Renal pelvis (tissue), 4 donors: Measurements from ENCODE around the gene COL11A2. TPM values are rescaled to one million over a fixed set of nuclear protein-coding genes. Genes with fewer than 3 reads are reported as not detected.

Experiments
- DNase-seq: peaks from one replicate; pipeline ENCODE4 v3.0.0-alpha.2; 2013
- polyA plus RNA-seq, 3 donors: library from polyadenylated mRNA; unstranded; fragments of 120-200 nt; gene quantifications; one replicate each; pipeline ENCODE4 v1.2.1, GENCODE V29; 2013; ENCODE audit not compliant: insufficient read length in 3 of 3

COL11A2 gene
- polyA plus RNA-seq, 3 donors, result 4.8 to 7.7 (median 5.8) TPM

- DNase-seq, result no peak
Observed at GRCh38 chr6:33172688-33173534, 19.4 kb downstream of the COL11A2 start.

DNA sequence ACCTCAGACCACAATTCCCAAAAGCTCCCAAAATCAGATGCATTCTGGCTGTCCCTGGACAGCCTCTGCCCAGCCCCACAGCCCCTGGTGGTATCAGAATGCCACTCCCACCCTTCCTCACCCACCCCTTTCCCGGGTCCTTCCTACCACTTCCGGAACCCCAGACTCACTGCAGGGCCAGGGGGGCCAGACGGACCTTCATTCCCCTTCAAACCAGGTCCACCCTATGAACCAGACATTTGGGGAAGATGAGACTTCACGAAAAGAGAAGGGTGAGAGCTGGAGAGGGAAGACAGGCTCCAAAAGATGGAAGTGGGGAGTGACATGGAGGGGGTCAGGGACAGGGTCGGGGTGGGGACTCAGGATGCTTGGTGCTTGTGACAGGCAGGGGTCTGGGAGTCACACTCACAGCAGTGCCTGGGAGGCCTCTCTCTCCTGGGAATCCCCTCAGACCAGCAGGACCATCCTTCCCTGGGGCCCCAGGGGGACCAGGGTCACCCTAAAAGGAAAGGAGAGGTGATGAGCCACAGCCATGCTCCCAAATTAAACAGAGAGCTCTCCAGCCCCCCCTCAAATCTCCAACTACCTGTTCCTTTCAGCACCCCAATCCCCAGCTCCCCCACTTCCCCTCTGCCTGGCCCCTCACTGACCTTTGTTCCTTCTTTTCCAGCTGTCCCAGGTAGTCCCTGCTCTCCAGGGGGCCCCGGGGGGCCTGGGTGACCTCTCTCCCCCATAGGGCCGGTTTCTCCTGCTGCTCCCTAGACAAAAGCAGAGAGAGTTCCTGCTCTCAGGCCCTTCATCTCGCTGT lies 20.2 kb downstream of the COL11A2 start:
- DNase-seq, result no peak

GRCh38 chr6:33171016-33171879 lies 21.0 kb downstream of the COL11A2 start:
- DNase-seq, result no peak

DNA sequence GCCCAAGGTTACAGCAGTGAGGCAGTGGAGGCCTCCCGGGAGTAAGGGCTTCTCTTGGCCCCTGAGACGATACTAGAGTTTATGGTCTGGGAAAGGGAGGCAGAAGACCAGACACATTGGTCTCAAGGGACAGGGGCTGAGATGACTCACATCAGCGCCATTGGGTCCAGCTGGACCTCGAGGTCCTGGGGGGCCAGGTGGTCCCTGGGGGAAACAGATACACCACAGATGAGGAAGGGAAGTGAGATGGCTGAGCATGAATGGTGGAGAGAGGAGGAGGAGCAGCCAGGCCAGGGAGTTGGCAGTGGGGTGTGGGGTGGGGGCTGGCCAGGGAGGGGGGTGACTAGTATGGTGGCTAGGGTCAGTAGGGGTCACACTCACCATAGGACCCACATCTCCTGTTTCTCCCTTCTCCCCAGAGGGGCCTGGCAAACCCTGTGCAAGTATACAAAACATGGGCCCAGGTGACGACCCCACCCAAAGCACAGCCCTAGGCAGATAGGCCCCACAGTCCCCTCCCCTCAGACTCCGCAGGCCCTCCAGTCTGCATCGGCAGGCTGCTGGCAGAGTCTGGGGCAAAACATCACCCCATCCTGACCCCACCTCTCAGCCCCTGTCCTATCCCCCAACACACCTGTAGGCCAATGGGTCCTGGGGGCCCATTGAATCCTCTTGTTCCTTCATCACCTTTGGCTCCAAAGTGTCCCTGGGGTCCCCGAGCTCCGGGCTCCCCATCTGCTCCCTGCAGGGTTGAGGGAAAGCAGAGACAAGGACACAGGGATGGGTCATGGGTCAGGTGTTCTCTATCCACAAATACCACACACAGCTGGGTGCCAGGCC lies 21.9 kb downstream of the COL11A2 start:
- DNase-seq, result no peak

DNA sequence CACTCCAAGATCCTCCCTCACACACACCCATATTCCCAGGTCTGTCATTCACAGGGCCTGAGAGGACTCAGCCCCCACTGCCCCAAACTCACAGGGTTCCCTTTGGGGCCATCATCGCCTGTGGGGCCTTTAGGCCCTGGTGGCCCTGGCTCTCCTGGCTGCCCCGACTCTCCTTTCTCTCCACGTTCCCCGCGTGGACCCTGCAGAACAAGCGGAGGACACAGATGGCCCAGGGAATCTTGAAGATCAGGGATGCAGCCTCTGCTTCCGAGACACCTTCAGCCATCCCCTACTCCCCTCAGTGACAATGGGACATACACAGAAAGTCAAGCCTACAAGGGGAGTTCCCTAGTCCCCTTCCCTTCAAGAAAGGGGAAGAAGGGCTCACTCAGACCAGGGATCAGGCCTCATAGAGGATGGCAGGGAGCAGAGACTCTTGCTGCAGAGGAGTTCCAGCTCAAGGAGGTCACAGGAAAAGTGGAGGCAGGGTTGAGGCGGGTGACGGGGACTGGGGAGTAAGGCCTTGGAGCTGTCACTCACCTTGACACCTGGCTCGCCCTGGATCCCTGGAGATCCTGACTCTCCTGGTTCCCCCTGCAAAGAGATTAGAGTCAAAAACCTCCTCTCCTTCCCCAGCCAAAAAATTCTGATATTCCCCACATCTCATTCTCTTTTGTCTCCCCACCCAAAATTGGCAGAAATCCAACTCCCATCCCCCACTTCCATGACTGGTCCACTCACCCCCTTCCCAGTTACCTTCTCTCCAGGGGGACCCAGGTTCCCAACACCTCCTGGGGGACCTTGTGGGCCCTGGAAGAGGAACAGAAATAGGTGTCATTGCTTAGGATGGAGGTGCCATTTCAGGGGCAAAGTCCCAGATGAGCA lies 22.7 kb downstream of the COL11A2 start:
- DNase-seq, result no peak

- no peak for DNase-seq
Observed at GRCh38 chr6:33168639-33169038, 23.6 kb downstream of the COL11A2 start.

DNA sequence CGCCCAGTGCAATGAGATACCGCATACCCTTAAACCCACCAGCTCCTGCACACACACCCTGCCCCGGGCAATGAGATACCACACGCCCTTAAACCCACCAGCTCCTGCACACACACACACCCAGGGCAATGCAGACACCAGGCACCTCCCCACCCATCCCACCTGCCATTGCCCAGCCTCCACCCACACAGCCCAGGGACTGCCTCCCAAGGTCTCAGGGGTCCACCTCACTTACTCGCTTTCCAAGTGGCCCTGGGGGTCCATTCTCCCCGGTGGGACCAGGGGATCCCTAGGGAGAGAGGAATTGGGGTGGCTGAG lies 24.0 kb downstream of the COL11A2 start:
- DNase-seq, result no peak

GRCh38 chr6:33167374-33168283 lies 24.6 kb downstream of the COL11A2 start:
- no peak for DNase-seq

GRCh38 chr6:33166811-33167210 lies 25.5 kb downstream of the COL11A2 start:
- no peak for DNase-seq

DNA sequence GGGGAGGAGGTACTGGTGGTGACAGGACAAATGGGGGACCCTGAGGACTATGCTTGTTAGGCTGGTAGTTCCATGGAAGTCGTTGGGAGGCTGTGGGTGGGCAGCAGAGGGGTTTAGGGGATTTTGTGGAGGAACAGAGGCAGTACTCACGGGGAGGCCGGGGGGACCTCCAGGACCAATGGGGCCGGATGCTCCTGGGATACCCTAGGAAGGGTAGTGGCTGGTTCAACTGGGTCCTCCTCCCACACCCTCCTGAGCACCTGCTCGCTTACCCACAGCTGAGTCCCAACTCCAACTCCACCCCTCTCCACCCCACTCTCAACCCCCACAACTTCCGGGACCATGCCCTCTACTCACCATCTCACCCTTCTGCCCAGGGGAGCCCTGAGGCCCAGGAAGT lies 25.9 kb downstream of the COL11A2 start:
- DNase-seq, result no peak

- DNase-seq, result no peak
Observed at GRCh38 chr6:33165581-33166258, 26.5 kb downstream of the COL11A2 start.

DNA sequence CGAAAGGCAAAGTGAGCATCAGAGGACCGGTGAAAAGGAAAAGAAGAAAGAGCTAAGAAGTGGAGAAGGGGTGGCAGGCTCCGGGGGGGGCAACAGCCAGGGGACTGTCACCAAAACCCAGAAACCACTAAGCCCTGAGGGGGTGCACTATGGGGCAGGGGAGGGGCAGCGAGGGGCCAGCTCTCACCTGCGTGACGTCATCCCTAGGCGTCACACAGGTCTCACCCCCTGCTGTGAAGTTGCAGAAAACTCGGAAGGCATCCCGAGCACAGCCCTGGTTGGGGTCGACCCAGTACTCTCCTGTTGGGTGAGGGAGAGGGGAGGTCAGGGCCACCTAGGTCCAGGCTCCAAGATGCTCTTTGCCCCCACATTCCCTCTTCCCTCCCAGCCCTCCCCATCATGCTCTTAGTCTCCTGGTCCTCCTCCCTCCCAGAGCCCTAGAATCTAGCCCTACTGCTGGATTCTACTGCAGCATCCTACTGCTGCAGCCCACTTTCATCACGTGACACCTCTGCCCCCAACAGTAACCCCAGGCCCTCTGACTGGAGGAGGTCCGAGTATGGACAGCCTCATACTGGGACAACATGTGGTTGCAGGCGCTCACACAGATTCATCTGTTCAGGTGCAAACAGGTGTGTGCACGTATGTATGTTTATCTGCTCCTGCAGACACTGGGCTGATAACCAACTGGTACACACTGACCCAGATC lies 27.4 kb downstream of the COL11A2 start:
- DNase-seq, result no peak

DNA sequence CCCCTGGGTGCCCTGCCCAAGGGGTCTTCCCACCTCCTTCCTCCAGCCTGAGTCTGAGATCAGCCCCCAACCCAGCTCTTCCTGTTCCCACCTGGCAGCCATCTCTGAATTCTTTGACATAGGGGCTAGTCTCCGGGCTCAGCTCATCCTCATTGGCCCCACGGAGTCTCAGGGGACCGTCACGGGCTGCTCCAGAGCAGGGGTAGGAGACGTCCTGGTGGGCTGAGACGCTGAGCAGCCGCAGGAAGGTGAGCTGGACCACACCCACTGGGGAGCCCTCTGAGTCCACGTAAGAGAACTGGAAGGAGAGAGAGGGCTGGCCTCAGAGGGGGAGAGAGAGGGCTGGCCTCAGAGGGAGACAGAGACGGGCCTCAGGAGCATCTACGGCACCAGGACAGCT lies 28.1 kb downstream of the COL11A2 start:
- DNase-seq, result no peak

DNA sequence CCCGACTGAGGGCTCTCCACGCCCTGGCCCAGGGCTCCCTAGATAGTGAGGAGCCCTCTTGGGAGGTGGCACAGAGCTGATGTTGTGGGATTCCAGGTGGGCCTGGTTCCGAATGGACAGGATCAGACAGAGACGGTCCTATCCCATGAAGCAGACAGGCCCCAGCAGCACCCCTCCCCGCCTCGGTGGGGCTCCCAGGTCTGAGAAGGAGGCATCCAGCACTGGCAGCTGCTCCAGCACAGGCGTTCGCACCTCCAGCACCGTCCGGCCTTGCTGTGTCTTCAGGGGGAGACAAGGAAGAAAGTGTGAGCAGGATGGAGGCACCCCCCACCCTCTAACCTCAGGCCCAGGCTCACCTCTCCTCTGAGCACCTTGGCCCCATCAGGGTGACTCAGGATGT lies 28.7 kb downstream of the COL11A2 start:
- no peak for DNase-seq

DNA sequence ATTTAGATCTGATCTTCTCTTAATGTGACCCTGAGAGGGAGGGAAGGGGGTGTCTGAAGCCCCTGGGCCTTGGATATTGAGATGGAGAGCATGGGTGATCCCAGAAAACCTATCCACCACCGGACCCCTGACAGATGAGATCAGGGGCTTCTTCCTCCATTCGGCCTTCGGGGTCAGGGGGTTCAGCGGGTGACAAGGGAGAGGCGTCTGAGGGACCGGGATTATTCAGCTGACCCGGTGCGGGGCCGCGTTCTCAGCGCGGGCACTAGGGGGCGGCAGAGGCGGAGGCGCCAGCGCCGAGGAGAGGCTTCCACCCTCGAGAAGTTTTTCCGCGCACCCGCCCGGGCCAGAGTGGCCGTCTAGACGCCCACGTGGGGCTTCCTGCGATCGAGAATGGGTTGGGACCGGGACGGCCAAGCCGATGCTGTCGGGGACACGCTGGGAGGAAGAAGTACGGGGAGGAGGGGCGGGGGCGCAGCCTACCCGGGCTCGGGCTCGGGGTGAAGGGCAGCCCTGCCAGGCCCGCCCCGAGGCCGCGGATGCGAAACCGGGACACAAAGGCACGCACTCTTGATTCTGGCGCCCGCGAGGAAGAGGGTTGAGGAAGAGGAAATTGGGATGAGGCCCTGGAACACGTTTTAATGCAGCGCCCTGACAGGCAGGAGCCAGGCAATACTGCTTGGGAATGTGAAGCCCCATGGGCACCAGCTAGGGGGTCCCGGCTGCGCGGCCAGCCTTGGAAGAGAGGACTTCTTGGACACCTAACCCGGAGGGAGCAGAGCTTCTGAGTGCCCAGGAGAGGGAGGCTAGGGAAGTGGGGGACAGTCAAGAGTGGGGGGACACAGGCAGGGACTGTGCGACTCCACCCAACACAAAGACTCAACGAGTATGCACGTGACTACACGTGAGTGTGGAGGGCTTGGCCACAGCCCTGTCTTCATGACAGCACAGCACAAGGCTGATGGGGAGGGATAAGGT lies 30.6 kb downstream of the COL11A2 start:
- peak; percentile 53 for DNase-seq

DNA sequence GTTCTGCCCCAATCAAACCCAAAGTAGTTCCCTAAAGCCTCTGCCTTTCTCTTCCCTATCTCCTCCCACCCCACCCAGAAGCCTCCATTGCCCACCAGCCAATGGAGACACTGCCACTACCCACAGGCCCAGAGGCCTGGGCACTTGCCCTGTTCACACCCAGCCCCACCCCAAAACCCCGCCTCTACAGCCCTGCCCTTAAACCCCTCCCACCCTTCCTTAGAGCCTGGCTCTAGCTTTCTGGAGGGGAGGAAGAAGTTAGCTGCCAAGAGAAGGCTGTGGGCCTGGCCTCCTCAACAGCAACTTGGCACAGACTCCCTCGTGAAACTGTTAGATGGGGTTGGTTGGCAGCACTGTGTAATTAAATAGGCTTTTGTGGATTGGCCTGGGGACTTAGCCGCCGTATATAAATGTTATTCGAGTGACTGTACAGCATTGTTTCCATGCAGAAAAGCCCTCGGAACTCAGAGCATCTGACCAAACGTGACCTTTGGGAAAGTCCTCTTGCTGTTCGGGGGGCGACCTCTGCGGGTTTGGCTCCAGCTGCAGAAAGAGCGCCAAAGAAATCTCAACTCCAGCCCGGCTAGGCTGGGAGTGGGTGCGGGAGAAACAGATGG lies 31.4 kb downstream of the COL11A2 start:
- no peak for DNase-seq
